K562 (cell line): ENCODE measurements around the gene NLRP6. TPM values are rescaled to one million over a fixed set of nuclear protein-coding genes. Genes with fewer than 3 reads are reported as not detected.

ENCODE experiments used
- ATAC-seq: fragments of 200-7000 bp; cut with Tn5 transposase; 3 replicates; pipeline ENCODE4 v1.9.1; 2020; ENCODE audit warnings: moderate library complexity
- BruUV-seq: library from RNA; stranded (reverse); fragments of 400-500 nt; replicated peaks from 2 replicates; lab custom pipeline; 2021; lab: Mats Ljungman, UMichigan
- CTCF ChIA-PET: fragments of 300-600 bp; formaldehyde crosslinking; extraction: SDS; loops from one replicate; lab custom pipeline; 2021; ENCODE audit warnings: low intra/inter-chr PET ratio; lab: Yijun Ruan, JAX
- POLR2A ChIA-PET: fragments of 300-600, 350-650 bp; sonication (Branson Sonifier 250); formaldehyde crosslinking; extraction: SDS; loops from one replicate; lab custom pipeline; 2021; ENCODE audit warnings: antibody characterized with exemption, inconsistent platforms; lab: Yijun Ruan, JAX
- DNase-seq, 4 experiments: peaks; one replicate each; pipeline versions ENCODE4 v3.0.0 to v3.0.0-alpha.2; 2011 to 2018; ENCODE audit warnings: low spot score in 3 of 4, mixed read lengths in 3 of 4; ENCODE audit errors: extremely low read depth in 1 of 4
- FAIRE-seq: peaks from 2 replicates; lab custom pipeline; 2011; peaks lifted over from hg19 to GRCh38; lab: Jason Lieb, UNC
- H2AFZ ChIP-seq: 2 replicates; pipeline ENCODE4 v1.6.0; 2011; ENCODE audit warnings: low read depth, low read length, control low read depth, inconsistent platforms
- H3K27ac ChIP-seq: fragments of 200-600 bp; 3 replicates; pipeline ENCODE4 v1.8.0; 2011; ENCODE audit warnings: low read depth, mild to moderate bottlenecking, control low read depth, inconsistent platforms, low read length, moderate library complexity, mixed read lengths; ENCODE audit errors: extremely low read depth
- H3K27me3 ChIP-seq, 2 experiments: fragments of 300-600 bp in 1 of 2; 2 replicates in 1 of 2; 3 replicates in 1 of 2; pipeline versions ENCODE4 v1.6.0 to v1.8.0; 2011; ENCODE audit warnings: inconsistent platforms in 2 of 2, low read length in 2 of 2, mild to moderate bottlenecking in 1 of 2, mixed read lengths in 1 of 2, moderate library complexity in 1 of 2; ENCODE audit not compliant: control insufficient read depth in 2 of 2, insufficient read depth in 2 of 2
- H3K36me3 ChIP-seq: fragments of 300-600 bp; 3 replicates; pipeline ENCODE4 v1.8.0; 2011; ENCODE audit warnings: mild to moderate bottlenecking, low read length, inconsistent platforms; ENCODE audit not compliant: control insufficient read depth, insufficient read depth
- H3K4me1 ChIP-seq, 2 experiments: fragments of 200-600 bp in 1 of 2; replicated peaks in 1 of 2; 2 replicates in 1 of 2; 3 replicates in 1 of 2; pipeline versions ENCODE4 v1.5.1 to v1.8.0; 2011; ENCODE audit warnings: inconsistent platforms in 2 of 2, low read length in 2 of 2, mild to moderate bottlenecking in 1 of 2, mixed read lengths in 1 of 2, moderate library complexity in 1 of 2; ENCODE audit not compliant: control insufficient read depth in 2 of 2, insufficient read depth in 2 of 2
- H3K4me2 ChIP-seq: 2 replicates; pipeline ENCODE4 v1.6.1; 2011; ENCODE audit warnings: low read length, control low read depth, inconsistent platforms, mixed read lengths; ENCODE audit not compliant: insufficient read depth
- H3K4me3 ChIP-seq: fragments of 200-600 bp; sonication (generic), shearing (Covaris generic); 2 replicates; pipeline ENCODE4 v1.5.1; 2016; ENCODE audit warnings: control low read depth, inconsistent platforms
- H3K79me2 ChIP-seq: fragments of 200-600 bp; 3 replicates; pipeline ENCODE4 v1.8.0; 2011; ENCODE audit warnings: low read length, inconsistent platforms; ENCODE audit not compliant: control insufficient read depth, insufficient read depth
- H3K9ac ChIP-seq, 2 experiments: 2 replicates each; pipeline versions ENCODE4 v1.6.0 to v1.6.1; 2011; ENCODE audit warnings: low read depth in 2 of 2, low read length in 2 of 2, control low read depth in 1 of 2, inconsistent platforms in 1 of 2, mild to moderate bottlenecking in 1 of 2, mixed read lengths in 1 of 2; ENCODE audit not compliant: insufficient read depth in 1 of 2
- H3K9me1 ChIP-seq: one replicate; pipeline ENCODE4 v1.6.0; 2011; ENCODE audit warnings: inconsistent platforms, mild to moderate bottlenecking, low read length, moderate library complexity; ENCODE audit not compliant: control insufficient read depth, insufficient read depth
- H3K9me3 ChIP-seq: replicated peaks from 2 replicates; pipeline ENCODE4 v1.5.1; 2011; ENCODE audit warnings: low read depth, low read length, inconsistent platforms; ENCODE audit not compliant: control insufficient read depth, insufficient read depth
- H4K20me1 ChIP-seq: replicated peaks from 2 replicates; pipeline ENCODE4 v1.6.1; 2011; ENCODE audit warnings: low read length, inconsistent platforms, mixed read lengths; ENCODE audit not compliant: control insufficient read depth, insufficient read depth
- KDM1A ChIP-seq, 2 experiments: fragments of 450-650 bp; IDR thresholded peaks; 2 replicates each; pipeline ENCODE4 v1.6.1; 2016; ENCODE audit warnings: mild to moderate bottlenecking in 2 of 2
- MAZ ChIP-seq, 2 experiments: fragments of 450-650 bp in 1 of 2; sonication (generic) in 1 of 2; formaldehyde crosslinking; IDR thresholded peaks in 1 of 2; conservative IDR thresholded peaks in 1 of 2; 2 replicates each; pipeline versions ENCODE4 v1.4.0 to v1.5.0; 2020; ENCODE audit warnings: mild to moderate bottlenecking in 1 of 2, missing genetic modification reagents in 1 of 2
- MXI1 ChIP-seq: IDR thresholded peaks from 2 replicates; pipeline ENCODE4 v1.6.1; 2011; ENCODE audit warnings: low read depth, mild to moderate bottlenecking, improper control_type of control experiment, low read length
- ZFX ChIP-seq: sonication (generic); formaldehyde crosslinking; IDR thresholded peaks from 2 replicates; pipeline ENCODE4 v1.8.0; 2022; ENCODE audit warnings: mild to moderate bottlenecking, missing genetic modification reagents, moderate library complexity
- ZNF41 ChIP-seq: fragments of 250-450 bp; sonication (Bioruptor Pico); conservative IDR thresholded peaks from 2 replicates; pipeline ENCODE4 v1.4.0; 2020; ENCODE audit warnings: mild to moderate bottlenecking
- WGBS: fragments of 100-300 bp; shearing (Covaris generic); methylation state at CpG from one replicate; pipeline ENCODE4 v1.1.6; 2016; ENCODE audit warnings: low coverage, mixed read lengths; ENCODE audit not compliant: insufficient coverage; ENCODE audit errors: missing lambda C conversion rate; 5-methylcytosine and 5-hydroxymethylcytosine counted together
- in situ Hi-C: fragments of 300-500 bp; cut with MboI; formaldehyde crosslinking; loops from 4 replicates; pipeline ENCODE4 v1.15.0; 2018; ENCODE audit warnings: inconsistent platforms, mixed read lengths
- intact Hi-C: fragments of 100-400 bp; cut with micrococcal nuclease; formaldehyde crosslinking; loops from 2 replicates; pipeline ENCODE4 v1.14.2; 2022
- polyA plus RNA-seq, 8 experiments: library from polyadenylated mRNA; depleted of rRNA in 4 of 8; stranded (reverse) in 5 of 8; unstranded in 3 of 8; fragments of >200 nt; fragmentation: Nextera tagmentation in 2 of 8; fragmentation: Illumina TruSeq in 1 of 8; extraction: Ambion mirVana in 2 of 8; extraction: Trizol in 1 of 8; gene quantifications; 2 replicates each; pipeline versions ENCODE4 v1.2.1 to v1.2.3, GENCODE V29; 2011 to 2014; ENCODE audit warnings: inconsistent platforms in 1 of 8, missing spikeins in 1 of 8
- total RNA-seq, 7 experiments: library from RNA; depleted of rRNA in 6 of 7; stranded (reverse); fragments of >200 nt in 6 of 7; fragmentation: Illumina TruSeq in 2 of 7; extraction: Trizol in 2 of 7; gene quantifications; 2 replicates each; pipeline versions ENCODE4 v1.2.1 to v1.2.3, GENCODE V29; 2011 to 2021; ENCODE audit warnings: low replicate concordance in 1 of 7
- TF ChIP-seq, protein P1 (sequence below), 2 experiments: fragments of 450-650 bp; IDR thresholded peaks; 2 replicates each; pipeline ENCODE4 v1.6.1; 2016
- TF ChIP-seq, protein P2 (sequence below): fragments of 450-650 bp; formaldehyde crosslinking; IDR thresholded peaks from 2 replicates; pipeline ENCODE4 v1.4.0; 2022; ENCODE audit warnings: missing genetic modification characterization
- TF ChIP-seq, protein P3 (sequence below): fragments of 200-800 bp; sonication (Bioruptor generic); IDR thresholded peaks from 2 replicates; pipeline ENCODE4 v1.6.1; 2017; ENCODE audit warnings: missing genetic modification characterization, missing compliant biosample characterization
- TF ChIP-seq, protein P4 (sequence below): fragments of 250-450 bp; sonication (Bioruptor Pico); IDR thresholded peaks from 2 replicates; pipeline ENCODE4 v1.9.0; 2021; ENCODE audit warnings: mild to moderate bottlenecking, inconsistent platforms

NLRP6 gene
- total and polyA plus RNA-seq, 9 of the 15 experiments (the other 6 are each of a cell fraction or from before 2014, with no cell fraction given), result 0.03 to 0.18 (median 0.15) TPM; not detected in 5

DNA sequence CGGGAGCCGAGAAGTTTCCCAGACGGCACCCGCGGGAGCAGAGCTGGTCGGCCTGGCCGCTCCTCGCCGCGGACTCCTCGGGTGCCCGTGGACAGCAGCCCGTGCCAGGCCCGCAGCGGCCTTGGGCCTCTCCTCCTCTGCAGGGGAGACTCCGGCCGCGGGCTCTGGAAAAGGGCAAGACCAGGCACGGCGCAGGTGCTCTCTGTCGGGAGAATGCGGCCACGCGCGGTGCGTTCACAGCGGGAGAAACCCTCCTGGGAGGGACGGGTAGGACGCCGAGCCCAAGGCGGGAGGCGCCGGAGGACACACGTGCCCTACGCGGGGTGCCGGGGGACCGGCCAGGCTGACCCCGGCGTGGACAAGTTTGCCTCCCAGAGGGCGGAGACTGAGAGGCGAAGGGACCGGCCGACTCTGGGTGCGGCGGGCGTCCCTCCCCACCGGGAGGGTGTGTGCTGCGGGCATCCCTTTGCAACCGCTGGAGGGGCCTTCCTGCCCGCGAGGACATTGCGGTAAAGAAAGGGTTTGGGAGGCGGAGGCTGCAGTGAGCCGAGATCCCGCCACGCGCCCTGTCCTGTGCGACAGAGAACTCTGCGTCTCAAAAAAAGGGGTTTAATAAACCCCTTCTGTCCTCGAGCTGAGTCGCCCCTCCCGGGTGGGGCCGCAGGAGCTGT, 38.0 kb downstream of the NLRP6 start (continued):
- TF ChIP-seq, protein P1, sequence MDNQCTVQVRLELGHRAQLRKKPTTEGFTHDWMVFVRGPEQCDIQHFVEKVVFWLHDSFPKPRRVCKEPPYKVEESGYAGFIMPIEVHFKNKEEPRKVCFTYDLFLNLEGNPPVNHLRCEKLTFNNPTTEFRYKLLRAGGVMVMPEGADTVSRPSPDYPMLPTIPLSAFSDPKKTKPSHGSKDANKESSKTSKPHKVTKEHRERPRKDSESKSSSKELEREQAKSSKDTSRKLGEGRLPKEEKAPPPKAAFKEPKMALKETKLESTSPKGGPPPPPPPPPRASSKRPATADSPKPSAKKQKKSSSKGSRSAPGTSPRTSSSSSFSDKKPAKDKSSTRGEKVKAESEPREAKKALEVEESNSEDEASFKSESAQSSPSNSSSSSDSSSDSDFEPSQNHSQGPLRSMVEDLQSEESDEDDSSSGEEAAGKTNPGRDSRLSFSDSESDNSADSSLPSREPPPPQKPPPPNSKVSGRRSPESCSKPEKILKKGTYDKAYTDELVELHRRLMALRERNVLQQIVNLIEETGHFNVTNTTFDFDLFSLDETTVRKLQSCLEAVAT (IDR thresholded peaks at IDR 0.05), result 0 out of 4 replicates have a peak, but pooled peaks of 1 of the 2 experiments have one; percentile 51
- TF ChIP-seq MAZ (CRISPR knock-in tag; conservative IDR thresholded peaks at IDR 0.05 in 1 of 2, IDR thresholded peaks at IDR 0.05 in 1 of 2), result peak; percentile 38 to 81; a peak in 2 of 4 replicates

DNA sequence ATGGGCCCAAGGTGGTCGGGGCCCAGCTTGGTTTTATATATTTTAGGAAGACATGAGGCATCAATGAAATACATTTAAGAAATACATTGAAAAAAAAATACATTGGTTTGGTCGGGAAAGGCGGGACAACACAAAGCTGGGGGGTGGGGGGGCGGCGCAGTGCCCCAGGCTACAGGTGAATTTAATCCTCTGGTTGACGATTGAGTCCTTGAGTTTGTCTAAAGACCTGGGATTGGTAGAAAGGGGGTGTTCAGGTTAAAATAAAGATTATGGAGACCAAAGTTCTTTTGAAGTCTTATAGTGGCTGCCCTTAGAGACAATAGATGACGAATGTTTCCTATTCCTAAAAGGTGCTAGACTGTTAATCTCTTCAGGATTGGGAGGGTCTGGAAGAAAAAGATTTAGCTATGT, 38.7 kb downstream of the NLRP6 start:
- no peaks in the 10 kb centered on the region for H3K9me3 ChIP-seq
- ChIA-PET CTCF (interaction anchor here (0.6 kb wide), 1 partner anchor 408 kb away, joined by 3 read pairs; no protein-coding TSS in a partner anchor), POLR2A (interaction anchor here (0.6 to 2.0 kb wide), 13 partner anchors 8 to 134 kb away, joined by 3 to 10 read pairs (median 4); partner anchors contain the start of genes BET1L, IFITM2 and RIC8A)
- in situ Hi-C loops, result no loop called here
- H3K9ac ChIP-seq, result peak overlapping the region; percentile 82 to 98; a peak in 3 of 4 replicates
- BruUV-seq, result no TSS peak
- no peaks in the 10 kb centered on the region for H3K9me1 ChIP-seq
- no peak for DNase-seq
- no peaks in the 10 kb centered on the region for H3K27me3 ChIP-seq
- ATAC-seq, result no peak
- H3K4me2 ChIP-seq, result peak overlapping the region; percentile 95
- H4K20me1 ChIP-seq, result peaks cover 5% of the 10 kb centered on the region; the same call in 1 of the 2 replicates
- peak overlapping the region; percentile 69 for H3K4me3 ChIP-seq
- WGBS, result 16% methylated on average over 7 of the region's 7 CpGs
- intact Hi-C loops, result loop anchor here (2.0 kb wide), 1 partner anchor 38 kb away; no protein-coding TSS in a partner anchor
- H3K27ac ChIP-seq, result peak overlapping the region; percentile 87
- H3K4me1 ChIP-seq, result peaks cover 23 to 52% of the 10 kb centered on the region in 2 experiments
- H3K79me2 ChIP-seq, result peaks cover 80% of the 10 kb centered on the region
- FAIRE-seq, result no peak
- H3K36me3 ChIP-seq, result peaks cover 29% of the 10 kb centered on the region; the same call in 1 of the 3 replicates
- no peak overlapping the region for H2AFZ ChIP-seq
- TF ChIP-seq MXI1 (no peak), ZFX (CRISPR knock-in tag) (no peak), ZNF41 (CRISPR knock-in tag) (no peak), KDM1A (IDR thresholded peaks at IDR 0.05) (0 out of 4 replicates have a peak, but pooled peaks of 1 of the 2 experiments have one; percentile 6)
- TF ChIP-seq, protein P2, sequence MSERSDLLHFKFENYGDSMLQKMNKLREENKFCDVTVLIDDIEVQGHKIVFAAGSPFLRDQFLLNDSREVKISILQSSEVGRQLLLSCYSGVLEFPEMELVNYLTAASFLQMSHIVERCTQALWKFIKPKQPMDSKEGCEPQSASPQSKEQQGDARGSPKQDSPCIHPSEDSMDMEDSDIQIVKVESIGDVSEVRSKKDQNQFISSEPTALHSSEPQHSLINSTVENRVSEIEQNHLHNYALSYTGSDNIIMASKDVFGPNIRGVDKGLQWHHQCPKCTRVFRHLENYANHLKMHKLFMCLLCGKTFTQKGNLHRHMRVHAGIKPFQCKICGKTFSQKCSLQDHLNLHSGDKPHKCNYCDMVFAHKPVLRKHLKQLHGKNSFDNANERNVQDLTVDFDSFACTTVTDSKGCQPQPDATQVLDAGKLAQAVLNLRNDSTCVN (CRISPR knock-in tag), result no peak
- TF ChIP-seq, protein P3, sequence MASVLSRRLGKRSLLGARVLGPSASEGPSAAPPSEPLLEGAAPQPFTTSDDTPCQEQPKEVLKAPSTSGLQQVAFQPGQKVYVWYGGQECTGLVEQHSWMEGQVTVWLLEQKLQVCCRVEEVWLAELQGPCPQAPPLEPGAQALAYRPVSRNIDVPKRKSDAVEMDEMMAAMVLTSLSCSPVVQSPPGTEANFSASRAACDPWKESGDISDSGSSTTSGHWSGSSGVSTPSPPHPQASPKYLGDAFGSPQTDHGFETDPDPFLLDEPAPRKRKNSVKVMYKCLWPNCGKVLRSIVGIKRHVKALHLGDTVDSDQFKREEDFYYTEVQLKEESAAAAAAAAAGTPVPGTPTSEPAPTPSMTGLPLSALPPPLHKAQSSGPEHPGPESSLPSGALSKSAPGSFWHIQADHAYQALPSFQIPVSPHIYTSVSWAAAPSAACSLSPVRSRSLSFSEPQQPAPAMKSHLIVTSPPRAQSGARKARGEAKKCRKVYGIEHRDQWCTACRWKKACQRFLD (CRISPR knock-in tag), result no peak
- TF ChIP-seq, protein P4, sequence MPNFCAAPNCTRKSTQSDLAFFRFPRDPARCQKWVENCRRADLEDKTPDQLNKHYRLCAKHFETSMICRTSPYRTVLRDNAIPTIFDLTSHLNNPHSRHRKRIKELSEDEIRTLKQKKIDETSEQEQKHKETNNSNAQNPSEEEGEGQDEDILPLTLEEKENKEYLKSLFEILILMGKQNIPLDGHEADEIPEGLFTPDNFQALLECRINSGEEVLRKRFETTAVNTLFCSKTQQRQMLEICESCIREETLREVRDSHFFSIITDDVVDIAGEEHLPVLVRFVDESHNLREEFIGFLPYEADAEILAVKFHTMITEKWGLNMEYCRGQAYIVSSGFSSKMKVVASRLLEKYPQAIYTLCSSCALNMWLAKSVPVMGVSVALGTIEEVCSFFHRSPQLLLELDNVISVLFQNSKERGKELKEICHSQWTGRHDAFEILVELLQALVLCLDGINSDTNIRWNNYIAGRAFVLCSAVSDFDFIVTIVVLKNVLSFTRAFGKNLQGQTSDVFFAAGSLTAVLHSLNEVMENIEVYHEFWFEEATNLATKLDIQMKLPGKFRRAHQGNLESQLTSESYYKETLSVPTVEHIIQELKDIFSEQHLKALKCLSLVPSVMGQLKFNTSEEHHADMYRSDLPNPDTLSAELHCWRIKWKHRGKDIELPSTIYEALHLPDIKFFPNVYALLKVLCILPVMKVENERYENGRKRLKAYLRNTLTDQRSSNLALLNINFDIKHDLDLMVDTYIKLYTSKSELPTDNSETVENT (CRISPR knock-in tag), result no peak
